Measurements from ENCODE around the gene GRP.

GRCh38 chr18:59246796-59247195 is 26.8 kb downstream of the GRP start:
- TF ChIP-seq RFX5 (IDR thresholded peaks at IDR 0.05) (no peak), CTCF (IDR thresholded peaks at IDR 0.05) (no peak), ZFP36 (IDR thresholded peaks at IDR 0.05; ENCODE audit: borderline replicate concordance, partially characterized antibody) (no peak), MAZ (IDR thresholded peaks at IDR 0.05; ENCODE audit: borderline replicate concordance, low read depth, low read length) (no peak), POLR2A (IDR thresholded peaks at IDR 0.05; ENCODE audit: low read length) (no peak), NR3C1 (IDR thresholded peaks at IDR 0.05) (no peak), EHF (CRISPR knock-in tag; IDR thresholded peaks at IDR 0.05) (no peak), USF2 (IDR thresholded peaks at IDR 0.05) (no peak), REST (IDR thresholded peaks at IDR 0.05) (no peak)
